Astrocyte (in vitro differentiated cells and primary cell): Measurements from ENCODE around the gene CEP20. TPM values are rescaled to one million over a fixed set of nuclear protein-coding genes. Genes with fewer than 3 reads are reported as not detected.

Experiments
- DNase-seq: peaks from one replicate; pipeline ENCODE4 v3.0.0-alpha.2; 2010; ENCODE audit warnings: low read depth
- FAIRE-seq: peaks from 2 replicates; lab custom pipeline; 2011; peaks lifted over from hg19 to GRCh38; lab: Jason Lieb, UNC
- H2AFZ ChIP-seq: 2 replicates; pipeline ENCODE4 v1.6.0; 2012; ENCODE audit warnings: low read depth, low read length, inconsistent platforms
- H3K27ac ChIP-seq: 2 replicates; pipeline ENCODE4 v1.5.1; 2011; ENCODE audit warnings: low read depth, low read length, inconsistent platforms
- H3K27me3 ChIP-seq: 2 replicates; pipeline ENCODE4 v1.6.0; 2011; ENCODE audit warnings: low read length, inconsistent platforms; ENCODE audit not compliant: insufficient read depth
- H3K36me3 ChIP-seq: 2 replicates; pipeline ENCODE4 v1.5.1; 2011; ENCODE audit warnings: low read length, inconsistent platforms; ENCODE audit not compliant: insufficient read depth
- H3K4me1 ChIP-seq: 2 replicates; pipeline ENCODE4 v1.5.1; 2011; ENCODE audit warnings: low read length, inconsistent platforms; ENCODE audit not compliant: insufficient read depth
- H3K4me2 ChIP-seq: 2 replicates; pipeline ENCODE4 v1.6.0; 2012; ENCODE audit warnings: low read length, inconsistent platforms
- H3K4me3 ChIP-seq: 2 replicates; pipeline ENCODE4 v1.5.1; 2011; ENCODE audit warnings: low read depth, mild to moderate bottlenecking, low read length, inconsistent platforms; ENCODE audit not compliant: insufficient read depth
- H3K79me2 ChIP-seq: 2 replicates; pipeline ENCODE4 v1.6.0; 2012; ENCODE audit warnings: mild to moderate bottlenecking, low read length, inconsistent platforms; ENCODE audit not compliant: insufficient read depth
- H3K9ac ChIP-seq: 2 replicates; pipeline ENCODE4 v1.6.0; 2012; ENCODE audit warnings: mild to moderate bottlenecking, low read length, inconsistent platforms
- H3K9me3 ChIP-seq: 2 replicates; pipeline ENCODE4 v1.5.1; 2012; ENCODE audit warnings: low read depth, mild to moderate bottlenecking, low read length, inconsistent platforms; ENCODE audit not compliant: insufficient read depth
- H4K20me1 ChIP-seq: 2 replicates; pipeline ENCODE4 v1.6.0; 2012; ENCODE audit warnings: low read length, inconsistent platforms; ENCODE audit not compliant: insufficient read depth
- H3K27ac Mint-ChIP-seq: one replicate; pipeline ENCODE4 v1.8.0; 2021; ENCODE audit warnings: mild to moderate bottlenecking, mixed read lengths; ENCODE audit not compliant: unreplicated experiment
- H3K27me3 Mint-ChIP-seq: one replicate; pipeline ENCODE4 v1.8.0; 2021; ENCODE audit warnings: low read depth, mixed read lengths; ENCODE audit not compliant: unreplicated experiment
- H3K36me3 Mint-ChIP-seq: one replicate; pipeline ENCODE4 v1.8.0; 2021; ENCODE audit warnings: low read depth, mixed read lengths; ENCODE audit not compliant: unreplicated experiment
- H3K4me1 Mint-ChIP-seq: one replicate; pipeline ENCODE4 v1.8.0; 2021; ENCODE audit warnings: low read depth, mixed read lengths; ENCODE audit not compliant: unreplicated experiment
- H3K4me3 Mint-ChIP-seq: one replicate; pipeline ENCODE4 v1.8.0; 2021; ENCODE audit warnings: mild to moderate bottlenecking, moderate library complexity, mixed read lengths; ENCODE audit not compliant: unreplicated experiment
- H3K9me3 Mint-ChIP-seq: one replicate; pipeline ENCODE4 v1.8.0; 2021; ENCODE audit warnings: mild to moderate bottlenecking, mixed read lengths; ENCODE audit not compliant: unreplicated experiment
- EZH2 ChIP-seq: IDR thresholded peaks from 2 replicates; pipeline ENCODE4 v1.6.1; 2012; ENCODE audit warnings: mild to moderate bottlenecking, low read length, inconsistent platforms; ENCODE audit not compliant: insufficient read depth
- total RNA-seq: library from RNA; stranded (reverse); gene quantifications from 2 replicates; pipeline ENCODE4 v1.2.1, GENCODE V29; 2021
- TF ChIP-seq, protein P1 (sequence below): IDR thresholded peaks from 2 replicates; pipeline ENCODE4 v1.5.1; 2011; ENCODE audit warnings: low read depth, mild to moderate bottlenecking, inconsistent platforms, low read length, moderate library complexity; ENCODE audit not compliant: insufficient read depth

CEP20 gene
- total RNA-seq, 1 donor from 2014 or later, result 27.5 TPM

GRCh38 chr16:15891508-15891907, 3.1 kb upstream of the CEP20 start:
- Histone ChIP-seq H3K4me3 (no peak overlapping the region), H3K36me3 (no peaks in the 10 kb centered on the region), H3K27me3 (no peaks in the 10 kb centered on the region), H3K4me1 (peaks cover 12% of the 10 kb centered on the region), H3K79me2 (peaks cover 19% of the 10 kb centered on the region), H3K9me3 (no peaks in the 10 kb centered on the region), H2AFZ (no peak overlapping the region), H3K27ac (no peak overlapping the region), H3K9ac (no peak overlapping the region), H3K4me2 (no peak overlapping the region), H4K20me1 (no peaks in the 10 kb centered on the region)
- FAIRE-seq, result no peak
- no peaks in the 10 kb centered on the region for H3K27me3 Mint-ChIP-seq
- TF ChIP-seq, protein P1, sequence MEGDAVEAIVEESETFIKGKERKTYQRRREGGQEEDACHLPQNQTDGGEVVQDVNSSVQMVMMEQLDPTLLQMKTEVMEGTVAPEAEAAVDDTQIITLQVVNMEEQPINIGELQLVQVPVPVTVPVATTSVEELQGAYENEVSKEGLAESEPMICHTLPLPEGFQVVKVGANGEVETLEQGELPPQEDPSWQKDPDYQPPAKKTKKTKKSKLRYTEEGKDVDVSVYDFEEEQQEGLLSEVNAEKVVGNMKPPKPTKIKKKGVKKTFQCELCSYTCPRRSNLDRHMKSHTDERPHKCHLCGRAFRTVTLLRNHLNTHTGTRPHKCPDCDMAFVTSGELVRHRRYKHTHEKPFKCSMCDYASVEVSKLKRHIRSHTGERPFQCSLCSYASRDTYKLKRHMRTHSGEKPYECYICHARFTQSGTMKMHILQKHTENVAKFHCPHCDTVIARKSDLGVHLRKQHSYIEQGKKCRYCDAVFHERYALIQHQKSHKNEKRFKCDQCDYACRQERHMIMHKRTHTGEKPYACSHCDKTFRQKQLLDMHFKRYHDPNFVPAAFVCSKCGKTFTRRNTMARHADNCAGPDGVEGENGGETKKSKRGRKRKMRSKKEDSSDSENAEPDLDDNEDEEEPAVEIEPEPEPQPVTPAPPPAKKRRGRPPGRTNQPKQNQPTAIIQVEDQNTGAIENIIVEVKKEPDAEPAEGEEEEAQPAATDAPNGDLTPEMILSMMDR, result no peak
- no peak for TF ChIP-seq EZH2
- H3K36me3 Mint-ChIP-seq, result no peaks in the 10 kb centered on the region
- DNase-seq, result no peak
- no peaks in the 10 kb centered on the region for H3K4me1 Mint-ChIP-seq
- H3K4me3 Mint-ChIP-seq, result no peak overlapping the region
- H3K9me3 Mint-ChIP-seq, result no peaks in the 10 kb centered on the region
- H3K27ac Mint-ChIP-seq, result no peak overlapping the region

- FAIRE-seq, result no peak
- H3K79me2 ChIP-seq, result peaks cover 55% of the 10 kb centered on the region
- H3K27me3 ChIP-seq, result no peaks in the 10 kb centered on the region
- Mint-ChIP-seq H3K4me1 (peaks cover 6% of the 10 kb centered on the region), H3K36me3 (peaks cover 2% of the 10 kb centered on the region), H3K9me3 (no peaks in the 10 kb centered on the region), H3K4me3 (peak overlapping the region; percentile 100), H3K27me3 (no peaks in the 10 kb centered on the region), H3K27ac (no peak overlapping the region)
- peak overlapping the region; percentile 91 for H3K4me2 ChIP-seq
- peaks cover 12% of the 10 kb centered on the region for H4K20me1 ChIP-seq
- TF ChIP-seq EZH2, result no peak
- TF ChIP-seq, protein P1, result no peak
- no peak for DNase-seq
- H3K4me3 ChIP-seq, result peak overlapping the region; percentile 99
- no peak overlapping the region for H2AFZ ChIP-seq
- H3K9ac ChIP-seq, result peak overlapping the region; percentile 97
- H3K9me3 ChIP-seq, result no peaks in the 10 kb centered on the region
- peaks cover 12% of the 10 kb centered on the region for H3K4me1 ChIP-seq
- H3K27ac ChIP-seq, result no peak overlapping the region
- H3K36me3 ChIP-seq, result peaks cover 6% of the 10 kb centered on the region
Measured at GRCh38 chr16:15887283-15887682, 1.1 kb downstream of the CEP20 start.

- peaks cover 7% of the 10 kb centered on the region for H3K36me3 Mint-ChIP-seq
Measured at GRCh38 chr16:15886078-15886477, 2.3 kb downstream of the CEP20 start.

More at GRCh38 chr16:15886078-15886477, 2.3 kb downstream of the CEP20 start:
- no peak overlapping the region for H3K27ac ChIP-seq
- H3K4me2 ChIP-seq, result no peak overlapping the region
- H3K9ac ChIP-seq, result no peak overlapping the region
- no peak for DNase-seq
- peaks cover 12% of the 10 kb centered on the region for H4K20me1 ChIP-seq
- peaks cover 61% of the 10 kb centered on the region for H3K79me2 ChIP-seq
- no peak overlapping the region for H3K4me3 ChIP-seq
- FAIRE-seq, result no peak
- no peak for TF ChIP-seq EZH2
- TF ChIP-seq, protein P1, result no peak
- H3K9me3 Mint-ChIP-seq, result no peaks in the 10 kb centered on the region
- H3K9me3 ChIP-seq, result no peaks in the 10 kb centered on the region
- peaks cover 6% of the 10 kb centered on the region for H3K4me1 Mint-ChIP-seq
- H3K4me1 ChIP-seq, result peaks cover 12% of the 10 kb centered on the region
- H3K27me3 Mint-ChIP-seq, result no peaks in the 10 kb centered on the region
- no peaks in the 10 kb centered on the region for H3K27me3 ChIP-seq
- no peak overlapping the region for H2AFZ ChIP-seq
- no peak overlapping the region for H3K27ac Mint-ChIP-seq
- no peak overlapping the region for H3K4me3 Mint-ChIP-seq
- H3K36me3 ChIP-seq, result peaks cover 8% of the 10 kb centered on the region
